HEK293T (cell line): ENCODE data around the gene RANBP3.
"Not testable (repeated sequence)": the region's sequence is repeated elsewhere in the genome, so short reads cannot be mapped to it uniquely, and the experiment has no call there.

Experiments used
- CTCF ChIA-PET: fragments of 350-600 bp; formaldehyde crosslinking; extraction: SDS; loops from one replicate; lab custom pipeline; 2021; ENCODE audit warnings: antibody characterized with exemption, inconsistent platforms; lab: Yijun Ruan, JAX
- POLR2A ChIA-PET: fragments of 350-600 bp; formaldehyde crosslinking; extraction: SDS; loops from one replicate; lab custom pipeline; 2020; ENCODE audit warnings: antibody characterized with exemption, inconsistent platforms; lab: Yijun Ruan, JAX
- DNase-seq: peaks from one replicate; pipeline ENCODE4 v3.0.0; 2012; ENCODE audit warnings: mixed read lengths; ENCODE audit errors: extremely low spot score
- ARNT ChIP-seq: fragments of 450-650 bp; IDR thresholded peaks from 2 replicates; pipeline ENCODE4 v1.6.1; 2017; ENCODE audit warnings: mild to moderate bottlenecking
- BHLHE40 ChIP-seq: fragments of 450-650 bp; IDR thresholded peaks from 2 replicates; pipeline ENCODE4 v1.6.1; 2016; ENCODE audit warnings: mild to moderate bottlenecking, moderate library complexity, borderline replicate concordance
- CTBP1 ChIP-seq: fragments of 450-650 bp; IDR thresholded peaks from 2 replicates; pipeline ENCODE4 v1.6.1; 2016; ENCODE audit warnings: borderline replicate concordance
- ELF4 ChIP-seq: fragments of 450-650 bp; IDR thresholded peaks from 2 replicates; pipeline ENCODE4 v1.6.1; 2017; ENCODE audit warnings: antibody characterized with exemption
- FOXA1 ChIP-seq: fragments of 450-650 bp; IDR thresholded peaks from 2 replicates; pipeline ENCODE4 v1.6.1; 2016; ENCODE audit warnings: mild to moderate bottlenecking
- FOXK2 ChIP-seq: fragments of 450-650 bp; IDR thresholded peaks from 2 replicates; pipeline ENCODE4 v1.6.1; 2016; ENCODE audit warnings: mild to moderate bottlenecking
- FOXM1 ChIP-seq: fragments of 450-650 bp; IDR thresholded peaks from 2 replicates; pipeline ENCODE4 v1.6.1; 2017; ENCODE audit warnings: mild to moderate bottlenecking, borderline replicate concordance
- HDGF ChIP-seq: fragments of 450-650 bp; IDR thresholded peaks from 2 replicates; pipeline ENCODE4 v1.6.1; 2017; ENCODE audit warnings: antibody characterized with exemption, borderline replicate concordance
- L3MBTL2 ChIP-seq: fragments of 450-650 bp; conservative IDR thresholded peaks from 2 replicates; pipeline ENCODE4 v1.6.1; 2016; ENCODE audit warnings: mild to moderate bottlenecking
- LEF1 ChIP-seq: fragments of 450-650 bp; IDR thresholded peaks from 2 replicates; pipeline ENCODE4 v1.6.1; 2017; ENCODE audit warnings: mild to moderate bottlenecking, borderline replicate concordance
- NFRKB ChIP-seq: fragments of 450-650 bp; IDR thresholded peaks from 2 replicates; pipeline ENCODE4 v1.6.1; 2016; ENCODE audit warnings: mild to moderate bottlenecking, moderate library complexity
- SP1 ChIP-seq: fragments of 450-650 bp; IDR thresholded peaks from 2 replicates; pipeline ENCODE4 v1.6.1; 2017
- SUZ12 ChIP-seq: fragments of 450-650 bp; IDR thresholded peaks from 2 replicates; pipeline ENCODE4 v1.6.1; 2016; ENCODE audit warnings: mild to moderate bottlenecking
- TARDBP ChIP-seq: fragments of 450-650 bp; IDR thresholded peaks from 2 replicates; pipeline ENCODE4 v1.6.1; 2016
- ZNF384 ChIP-seq: fragments of 450-650 bp; IDR thresholded peaks from 2 replicates; pipeline ENCODE4 v1.6.1; 2016
- TF ChIP-seq, protein P1 (sequence below): fragments of 450-650 bp; IDR thresholded peaks from 2 replicates; pipeline ENCODE4 v1.6.1; 2016

RANBP3 gene

DNA sequence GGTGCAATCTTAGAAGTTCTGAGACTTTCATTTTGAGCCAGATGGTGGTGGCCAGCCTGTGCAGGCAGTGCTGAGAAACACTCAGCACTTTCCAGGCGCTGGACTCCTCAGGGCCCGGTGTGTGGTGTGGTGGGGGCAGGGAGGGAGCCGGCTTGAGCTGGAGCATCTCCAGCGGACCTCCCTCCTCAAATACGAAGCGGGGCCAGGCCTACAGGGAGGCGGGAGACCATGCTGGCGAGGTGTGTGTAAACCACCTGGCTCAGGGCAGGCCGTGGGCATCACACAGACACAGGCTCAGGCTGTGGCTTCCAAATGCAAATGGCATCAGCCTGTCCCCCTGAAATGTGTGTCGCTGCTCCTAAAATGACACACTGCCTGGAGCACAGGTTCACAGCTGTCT is 33.3 kb upstream of the RANBP3 start:
- ChIA-PET POLR2A (interaction anchor here (0.8 kb wide), 1 partner anchor 11 kb away, joined by 3 read pairs; no protein-coding TSS in a partner anchor), CTCF (interaction anchor here (3.2 kb wide), 1 partner anchor 11 kb away, joined by 15 read pairs; no protein-coding TSS in a partner anchor)
- TF ChIP-seq BHLHE40 (no peak), FOXM1 (no peak), LEF1 (no peak), CTBP1 (no peak), FOXA1 (no peak), HDGF (no peak), ZNF384 (no peak), SUZ12 (no peak), ARNT (no peak), ELF4 (no peak), FOXK2 (no peak), SP1 (no peak), NFRKB (no peak), TARDBP (no peak), L3MBTL2 (no peak)
- TF ChIP-seq, protein P1, sequence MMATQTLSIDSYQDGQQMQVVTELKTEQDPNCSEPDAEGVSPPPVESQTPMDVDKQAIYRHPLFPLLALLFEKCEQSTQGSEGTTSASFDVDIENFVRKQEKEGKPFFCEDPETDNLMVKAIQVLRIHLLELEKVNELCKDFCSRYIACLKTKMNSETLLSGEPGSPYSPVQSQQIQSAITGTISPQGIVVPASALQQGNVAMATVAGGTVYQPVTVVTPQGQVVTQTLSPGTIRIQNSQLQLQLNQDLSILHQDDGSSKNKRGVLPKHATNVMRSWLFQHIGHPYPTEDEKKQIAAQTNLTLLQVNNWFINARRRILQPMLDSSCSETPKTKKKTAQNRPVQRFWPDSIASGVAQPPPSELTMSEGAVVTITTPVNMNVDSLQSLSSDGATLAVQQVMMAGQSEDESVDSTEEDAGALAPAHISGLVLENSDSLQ = no peak
- DNase-seq = no peak

GRCh38 chr19:6010107-6010506 is 32.2 kb upstream of the RANBP3 start:
- POLR2A ChIA-PET = no interaction called here
- CTCF ChIA-PET = interaction anchor here (1.0 kb wide), 1 partner anchor 12 kb away, joined by 3 read pairs; no protein-coding TSS in a partner anchor
- TF ChIP-seq SP1 (no peak), NFRKB (no peak), ELF4 (no peak), BHLHE40 (no peak)
- no peak for DNase-seq

- TF ChIP-seq CTBP1 = no peak
- no peak for TF ChIP-seq FOXA1
- TF ChIP-seq HDGF = no peak
- no peak for TF ChIP-seq ARNT
- no peak for TF ChIP-seq FOXM1
- no peak for TF ChIP-seq TARDBP
- TF ChIP-seq SP1 = no peak
- no peak for TF ChIP-seq BHLHE40
- TF ChIP-seq LEF1 = no peak
- TF ChIP-seq, protein P1 = no peak
- no peak for TF ChIP-seq ZNF384
- no peak for TF ChIP-seq L3MBTL2
- TF ChIP-seq ELF4 = no peak
- TF ChIP-seq FOXK2 = no peak
- CTCF ChIA-PET = interaction anchor here (1.4 kb wide), 1 partner anchor 14 kb away, joined by 3 read pairs; no protein-coding TSS in a partner anchor
- POLR2A ChIA-PET = no interaction called here
- no peak for DNase-seq
Measured at GRCh38 chr19:6007866-6008265, 29.9 kb upstream of the RANBP3 start.

GRCh38 chr19:6006896-6007295 is 29.0 kb upstream of the RANBP3 start:
- TF ChIP-seq, protein P1 = no peak
- TF ChIP-seq SP1 = no peak
- no peak for TF ChIP-seq SUZ12
- TF ChIP-seq BHLHE40 = no peak
- no peak for TF ChIP-seq ARNT
- no peak for TF ChIP-seq TARDBP
- ChIA-PET CTCF (interaction anchor here (0.6 to 1.4 kb wide), 2 partner anchors 15 to 25 kb away, joined by 3 read pairs; no protein-coding TSS in a partner anchor), POLR2A (no interaction called here)
- no peak for DNase-seq

DNA sequence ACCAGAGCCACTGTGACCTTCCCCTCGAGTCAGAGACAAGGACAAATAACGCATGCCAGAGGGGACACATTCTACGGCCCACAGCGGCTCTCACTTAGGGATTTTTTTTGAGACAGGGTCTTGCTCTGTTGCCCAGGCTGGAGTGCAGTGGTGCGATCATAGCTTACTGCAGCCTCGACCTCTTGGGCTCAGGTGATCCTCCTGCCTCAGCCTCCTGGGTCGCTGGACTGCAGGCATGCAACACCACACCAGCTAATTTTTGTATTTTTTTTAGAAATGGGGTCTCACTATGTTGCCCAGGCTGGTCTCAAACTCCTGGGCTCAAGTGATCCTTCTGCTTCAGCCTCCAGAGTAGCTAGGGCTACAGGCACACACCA is 28.1 kb upstream of the RANBP3 start:
- CTCF ChIA-PET, DNase-seq, POLR2A ChIA-PET: not testable (repeated sequence)

GRCh38 chr19:6005321-6006069 is 27.6 kb upstream of the RANBP3 start:
- POLR2A ChIA-PET = no interaction called here

More at GRCh38 chr19:6005321-6006069, 27.6 kb upstream of the RANBP3 start:
- TF ChIP-seq FOXM1 (no peak), TARDBP (no peak), L3MBTL2 (no peak), ZNF384 (no peak), FOXK2 (no peak), NFRKB (no peak), FOXA1 (no peak), SUZ12 (no peak)
- TF ChIP-seq, protein P1 = no peak
- CTCF ChIA-PET = interaction anchor here (0.5 kb wide), 1 partner anchor 347 kb away, joined by 3 read pairs; no protein-coding TSS in a partner anchor
- no peak for DNase-seq
